ENCODE data around the gene ATG7. TPM values are rescaled to one million over a fixed set of nuclear protein-coding genes. Genes with fewer than 3 reads are reported as not detected.

The ATG7 gene
- total RNA-seq, 1 donor from 2014 or later, result 48.5 TPM

- no peak overlapping the region for H3K4me3 ChIP-seq
- no peaks in the 10 kb centered on the region for H3K9me3 ChIP-seq
- peak overlapping the region; percentile 57 to 61 for H3K27ac ChIP-seq
- H3K36me3 ChIP-seq, result peaks cover 0 to 6% of the 10 kb centered on the region in 2 donors
- DNase-seq (ENCODE audit: low spot score in 2 of 2), result no peak
- intact Hi-C loops (cut with DNase I), result loop anchor here (5.0 kb wide), 1 partner anchor 97 kb away; no protein-coding TSS in a partner anchor
- peaks cover 3 to 10% of the 10 kb centered on the region in 2 donors for H3K4me1 ChIP-seq
- no peak for TF ChIP-seq CTCF (IDR thresholded peaks at IDR 0.05)
- H3K27me3 ChIP-seq, result no peaks in the 10 kb centered on the region
Measured at GRCh38 chr3:11230125-11230524, 42.1 kb upstream of the ATG7 start.

GRCh38 chr3:11230832-11231231, 41.4 kb upstream of the ATG7 start:
- H3K9me3 ChIP-seq, result no peaks in the 10 kb centered on the region

GRCh38 chr3:11235385-11235784, 36.8 kb upstream of the ATG7 start:
- no peaks in the 10 kb centered on the region for H3K9me3 ChIP-seq
- H3K27ac ChIP-seq, result no peak overlapping the region
- H3K27me3 ChIP-seq, result no peaks in the 10 kb centered on the region
- peaks cover 0 to 4% of the 10 kb centered on the region in 2 donors for H3K36me3 ChIP-seq
- H3K4me3 ChIP-seq, result no peak overlapping the region
- DNase-seq (ENCODE audit: low spot score in 2 of 2), result no peak
- intact Hi-C loops (cut with DNase I), result no loop called here
- no peak for TF ChIP-seq CTCF (IDR thresholded peaks at IDR 0.05)
- peaks cover 0 to 1% of the 10 kb centered on the region in 2 donors for H3K4me1 ChIP-seq

More at GRCh38 chr3:11230832-11231231, 41.4 kb upstream of the ATG7 start:
- Histone ChIP-seq H3K4me1 (peaks cover 0 to 8% of the 10 kb centered on the region in 2 donors), H3K27me3 (no peaks in the 10 kb centered on the region), H3K27ac (no peak overlapping the region), H3K36me3 (peaks cover 0 to 10% of the 10 kb centered on the region in 2 donors), H3K4me3 (no peak overlapping the region)
- no peak for TF ChIP-seq CTCF (IDR thresholded peaks at IDR 0.05)
- DNase-seq (ENCODE audit: low spot score in 2 of 2), result no peak
- intact Hi-C loops (cut with DNase I), result loop anchor here (5.0 kb wide), 1 partner anchor 96 kb away; no protein-coding TSS in a partner anchor

GRCh38 chr3:11236588-11237461, 35.4 kb upstream of the ATG7 start:
- Histone ChIP-seq H3K9me3 (no peaks in the 10 kb centered on the region), H3K27ac (no peak overlapping the region), H3K4me3 (no peak overlapping the region), H3K27me3 (no peaks in the 10 kb centered on the region), H3K36me3 (peaks cover 0 to 4% of the 10 kb centered on the region in 2 donors), H3K4me1 (no peaks in the 10 kb centered on the region)
- no peak for DNase-seq (ENCODE audit: low spot score in 2 of 2)
- TF ChIP-seq CTCF (IDR thresholded peaks at IDR 0.05), result peak in 2 of 3 experiments; percentile 36 to 67
- intact Hi-C loops (cut with DNase I), result no loop called here

GRCh38 chr3:11238060-11238459, 34.1 kb upstream of the ATG7 start:
- Histone ChIP-seq H3K4me1 (no peaks in the 10 kb centered on the region), H3K36me3 (peaks cover 0 to 4% of the 10 kb centered on the region in 2 donors), H3K4me3 (no peak overlapping the region), H3K27me3 (no peaks in the 10 kb centered on the region), H3K27ac (no peak overlapping the region), H3K9me3 (no peaks in the 10 kb centered on the region)
- no peak for TF ChIP-seq CTCF (IDR thresholded peaks at IDR 0.05)
- intact Hi-C loops (cut with DNase I), result no loop called here
- DNase-seq (ENCODE audit: low spot score in 2 of 2), result no peak

All from ascending aorta (tissue), 2 donors.